ENCODE measurements around the gene KRT73.

Gene KRT73

GRCh38 chr12:52657250-52657902, 39.0 kb upstream of the KRT73 start:
- TF ChIP-seq EZH2phosphoT487 (IDR thresholded peaks at IDR 0.05; ENCODE audit: borderline replicate concordance) = no peak
- TF ChIP-seq CTCF (conservative IDR thresholded peaks at IDR 0.05; ENCODE audit: low read length) = no peak
- Histone ChIP-seq H3K36me3 (ENCODE audit: insufficient read depth, low read length) (no peaks in the 10 kb centered on the region), H3K4me3 (ENCODE audit: low read length, poor library complexity, severe bottlenecking) (no peak overlapping the region), H3K9me3 (ENCODE audit: insufficient read depth, low read depth, low read length) (no peaks in the 10 kb centered on the region), H4K20me1 (ENCODE audit: insufficient read depth, low read length, poor library complexity, severe bottlenecking) (no peaks in the 10 kb centered on the region), H3K4me1 (ENCODE audit: insufficient read depth, low read length, poor library complexity, severe bottlenecking) (peaks cover 49% of the 10 kb centered on the region), H3K9me2 (replicated peaks; ENCODE audit: low read depth, low read length) (no peaks in the 10 kb centered on the region), H3K79me2 (ENCODE audit: insufficient read depth, low read length) (no peaks in the 10 kb centered on the region), H3K9ac (ENCODE audit: low read depth, low read length, poor library complexity, severe bottlenecking) (no peak overlapping the region), H3F3A (ENCODE audit: low read depth) (no peaks in the 10 kb centered on the region), H2AFZ (ENCODE audit: low read length) (no peak overlapping the region), H3K4me2 (ENCODE audit: low read depth, low read length, poor library complexity, severe bottlenecking) (no peak overlapping the region), H3K27me3 (ENCODE audit: insufficient read depth, low read length, poor library complexity, severe bottlenecking) (no peaks in the 10 kb centered on the region)

GRCh38 chr12:52656616-52657015, 38.3 kb upstream of the KRT73 start:
- H3F3A ChIP-seq (ENCODE audit: low read depth) = no peaks in the 10 kb centered on the region
- no peaks in the 10 kb centered on the region for H3K27me3 ChIP-seq (ENCODE audit: insufficient read depth, low read length, poor library complexity, severe bottlenecking)
- no peak overlapping the region for H3K4me3 ChIP-seq (ENCODE audit: low read length, poor library complexity, severe bottlenecking)
- H4K20me1 ChIP-seq (ENCODE audit: insufficient read depth, low read length, poor library complexity, severe bottlenecking) = no peaks in the 10 kb centered on the region
- H3K4me2 ChIP-seq (ENCODE audit: low read depth, low read length, poor library complexity, severe bottlenecking) = no peak overlapping the region
- no peak overlapping the region for H2AFZ ChIP-seq (ENCODE audit: low read length)
- H3K4me1 ChIP-seq (ENCODE audit: insufficient read depth, low read length, poor library complexity, severe bottlenecking) = peaks cover 41% of the 10 kb centered on the region
- H3K9me3 ChIP-seq (ENCODE audit: insufficient read depth, low read depth, low read length) = no peaks in the 10 kb centered on the region
- no peaks in the 10 kb centered on the region for H3K79me2 ChIP-seq (ENCODE audit: insufficient read depth, low read length)
- TF ChIP-seq EZH2phosphoT487 (IDR thresholded peaks at IDR 0.05; ENCODE audit: borderline replicate concordance) (no peak), CTCF (conservative IDR thresholded peaks at IDR 0.05; ENCODE audit: low read length) (no peak)
- no peaks in the 10 kb centered on the region for H3K36me3 ChIP-seq (ENCODE audit: insufficient read depth, low read length)
- H3K9me2 ChIP-seq (replicated peaks; ENCODE audit: low read depth, low read length) = no peaks in the 10 kb centered on the region
- no peak overlapping the region for H3K9ac ChIP-seq (ENCODE audit: low read depth, low read length, poor library complexity, severe bottlenecking)

- Histone ChIP-seq H3K4me3 (ENCODE audit: low read length, poor library complexity, severe bottlenecking) (no peak overlapping the region), H3K79me2 (ENCODE audit: insufficient read depth, low read length) (no peaks in the 10 kb centered on the region), H3K36me3 (ENCODE audit: insufficient read depth, low read length) (no peaks in the 10 kb centered on the region), H2AFZ (ENCODE audit: low read length) (no peak overlapping the region), H3K9me3 (ENCODE audit: insufficient read depth, low read depth, low read length) (no peaks in the 10 kb centered on the region), H3K27me3 (ENCODE audit: insufficient read depth, low read length, poor library complexity, severe bottlenecking) (no peaks in the 10 kb centered on the region), H3K4me1 (ENCODE audit: insufficient read depth, low read length, poor library complexity, severe bottlenecking) (peaks cover 32% of the 10 kb centered on the region), H3F3A (ENCODE audit: low read depth) (no peaks in the 10 kb centered on the region), H4K20me1 (ENCODE audit: insufficient read depth, low read length, poor library complexity, severe bottlenecking) (no peaks in the 10 kb centered on the region), H3K9me2 (replicated peaks; ENCODE audit: low read depth, low read length) (no peaks in the 10 kb centered on the region), H3K4me2 (ENCODE audit: low read depth, low read length, poor library complexity, severe bottlenecking) (no peak overlapping the region), H3K9ac (ENCODE audit: low read depth, low read length, poor library complexity, severe bottlenecking) (no peak overlapping the region)
- TF ChIP-seq EZH2phosphoT487 (IDR thresholded peaks at IDR 0.05; ENCODE audit: borderline replicate concordance) (no peak), CTCF (conservative IDR thresholded peaks at IDR 0.05; ENCODE audit: low read length) (no peak)
Observed at GRCh38 chr12:52655720-52656124, 37.4 kb upstream of the KRT73 start.

Data from Loucy (cell line).